MM.1S (cell line): ENCODE measurements around the gene SLC25A46.

ENCODE experiments used
- DNase-seq: peaks from one replicate; pipeline ENCODE4 v3.0.0-alpha.2; 2015
- H2AFZ ChIP-seq: fragments of 300-600 bp; sonication (generic); 2 replicates; pipeline ENCODE4 v1.6.0; 2016; ENCODE audit warnings: antibody characterized with exemption, low read length
- H3F3A ChIP-seq: fragments of 300-600 bp; sonication (generic); 2 replicates; pipeline ENCODE4 v1.6.1; 2016; ENCODE audit warnings: mild to moderate bottlenecking, antibody characterized with exemption, low read length, moderate library complexity, mixed read lengths; ENCODE audit not compliant: insufficient read depth
- H3K27ac ChIP-seq: fragments of 300-600 bp; sonication (generic); 2 replicates; pipeline ENCODE4 v1.5.1; 2016; ENCODE audit warnings: mild to moderate bottlenecking, low read length
- H3K27me3 ChIP-seq: fragments of 300-600 bp; sonication (generic); replicated peaks from 2 replicates; pipeline ENCODE4 v1.6.0; 2016; ENCODE audit warnings: low read length; ENCODE audit not compliant: insufficient read depth
- H3K36me3 ChIP-seq: fragments of 300-600 bp; sonication (generic); replicated peaks from 2 replicates; pipeline ENCODE4 v1.6.1; 2016; ENCODE audit warnings: mild to moderate bottlenecking, low read length, mixed read lengths; ENCODE audit not compliant: insufficient read depth
- H3K4me1 ChIP-seq: fragments of 300-600 bp; sonication (generic); 2 replicates; pipeline ENCODE4 v1.6.1; 2016; ENCODE audit warnings: low read length, mixed read lengths
- H3K4me2 ChIP-seq: fragments of 300-600 bp; sonication (generic); 2 replicates; pipeline ENCODE4 v1.6.0; 2016; ENCODE audit warnings: low read depth, low read length
- H3K4me3 ChIP-seq: fragments of 300-600 bp; sonication (generic); 2 replicates; pipeline ENCODE4 v1.5.1; 2016; ENCODE audit warnings: low read length, mixed read lengths
- H3K79me2 ChIP-seq: fragments of 300-600 bp; sonication (generic); 2 replicates; pipeline ENCODE4 v1.6.1; 2016; ENCODE audit warnings: mixed run types, low read length, mixed read lengths
- H3K9ac ChIP-seq: fragments of 300-600 bp; sonication (generic); 2 replicates; pipeline ENCODE4 v1.6.1; 2016; ENCODE audit warnings: low read length, mixed read lengths
- H3K9me2 ChIP-seq: fragments of 300-600 bp; sonication (generic); replicated peaks from 2 replicates; pipeline ENCODE4 v1.6.1; 2016; ENCODE audit warnings: mild to moderate bottlenecking, low read length, mixed read lengths; ENCODE audit not compliant: insufficient read depth
- H3K9me3 ChIP-seq: fragments of 300-600 bp; sonication (generic); replicated peaks from 2 replicates; pipeline ENCODE4 v1.6.1; 2016; ENCODE audit warnings: mild to moderate bottlenecking, low read length, mixed read lengths; ENCODE audit not compliant: insufficient read depth
- H4K20me1 ChIP-seq: fragments of 300-600 bp; sonication (generic); 2 replicates; pipeline ENCODE4 v1.6.1; 2016; ENCODE audit warnings: mild to moderate bottlenecking, low read length, moderate library complexity, mixed read lengths; ENCODE audit not compliant: insufficient read depth
- EZH2 ChIP-seq: fragments of 300-600 bp; sonication (generic); optimal IDR thresholded peaks from 2 replicates; pipeline ENCODE3; 2017; ENCODE audit warnings: low read depth, mild to moderate bottlenecking, antibody characterized with exemption, low read length, mixed read lengths
- EZH2phosphoT487 ChIP-seq: fragments of 300-600 bp; sonication (generic); IDR thresholded peaks from 2 replicates; pipeline ENCODE4 v1.6.1; 2018; ENCODE audit warnings: antibody characterized with exemption, low read length
- TF ChIP-seq, protein P1 (sequence below): fragments of 300-600 bp; sonication (generic); IDR thresholded peaks from 2 replicates; pipeline ENCODE4 v1.5.1; 2016; ENCODE audit warnings: antibody characterized with exemption, low read length, mixed read lengths

SLC25A46 gene

GRCh38 chr5:110716247-110717245 lies 22.3 kb upstream of the SLC25A46 start:
- TF ChIP-seq EZH2phosphoT487, result no peak
- TF ChIP-seq, protein P1, sequence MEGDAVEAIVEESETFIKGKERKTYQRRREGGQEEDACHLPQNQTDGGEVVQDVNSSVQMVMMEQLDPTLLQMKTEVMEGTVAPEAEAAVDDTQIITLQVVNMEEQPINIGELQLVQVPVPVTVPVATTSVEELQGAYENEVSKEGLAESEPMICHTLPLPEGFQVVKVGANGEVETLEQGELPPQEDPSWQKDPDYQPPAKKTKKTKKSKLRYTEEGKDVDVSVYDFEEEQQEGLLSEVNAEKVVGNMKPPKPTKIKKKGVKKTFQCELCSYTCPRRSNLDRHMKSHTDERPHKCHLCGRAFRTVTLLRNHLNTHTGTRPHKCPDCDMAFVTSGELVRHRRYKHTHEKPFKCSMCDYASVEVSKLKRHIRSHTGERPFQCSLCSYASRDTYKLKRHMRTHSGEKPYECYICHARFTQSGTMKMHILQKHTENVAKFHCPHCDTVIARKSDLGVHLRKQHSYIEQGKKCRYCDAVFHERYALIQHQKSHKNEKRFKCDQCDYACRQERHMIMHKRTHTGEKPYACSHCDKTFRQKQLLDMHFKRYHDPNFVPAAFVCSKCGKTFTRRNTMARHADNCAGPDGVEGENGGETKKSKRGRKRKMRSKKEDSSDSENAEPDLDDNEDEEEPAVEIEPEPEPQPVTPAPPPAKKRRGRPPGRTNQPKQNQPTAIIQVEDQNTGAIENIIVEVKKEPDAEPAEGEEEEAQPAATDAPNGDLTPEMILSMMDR, result no peak

GRCh38 chr5:110718311-110718710 lies 20.5 kb upstream of the SLC25A46 start:
- no peak for DNase-seq
- Histone ChIP-seq H3K27ac (no peak overlapping the region), H3K4me2 (no peak overlapping the region), H3F3A (peaks cover 3% of the 10 kb centered on the region; the same call in 1 of the 2 replicates), H3K9me3 (no peaks in the 10 kb centered on the region), H3K4me1 (peaks cover 4% of the 10 kb centered on the region; the same call in 1 of the 2 replicates), H3K9me2 (no peaks in the 10 kb centered on the region), H3K79me2 (no peaks in the 10 kb centered on the region), H2AFZ (no peak overlapping the region), H3K9ac (no peak overlapping the region), H3K27me3 (no peaks in the 10 kb centered on the region), H4K20me1 (no peaks in the 10 kb centered on the region; the same call in 1 of the 2 replicates), H3K4me3 (no peak overlapping the region), H3K36me3 (no peaks in the 10 kb centered on the region)
- TF ChIP-seq EZH2 (no peak), EZH2phosphoT487 (no peak)
- TF ChIP-seq, protein P1, result no peak

More at GRCh38 chr5:110716247-110717245, 22.3 kb upstream of the SLC25A46 start:
- Histone ChIP-seq H3K9me3 (no peaks in the 10 kb centered on the region), H3F3A (peaks cover 3% of the 10 kb centered on the region; the same call in 1 of the 2 replicates), H3K27ac (no peak overlapping the region), H3K27me3 (no peaks in the 10 kb centered on the region), H3K4me1 (peaks cover 4% of the 10 kb centered on the region; the same call in 1 of the 2 replicates), H3K79me2 (no peaks in the 10 kb centered on the region), H4K20me1 (no peaks in the 10 kb centered on the region; the same call in 1 of the 2 replicates), H3K4me3 (no peak overlapping the region), H3K4me2 (0 out of 2 replicates have a peak overlapping the region, but pooled peaks have one; percentile 11), H3K9ac (no peak overlapping the region), H3K36me3 (no peaks in the 10 kb centered on the region), H3K9me2 (no peaks in the 10 kb centered on the region), H2AFZ (peak overlapping the region; percentile 29)
- peak; percentile 65 for DNase-seq

DNA sequence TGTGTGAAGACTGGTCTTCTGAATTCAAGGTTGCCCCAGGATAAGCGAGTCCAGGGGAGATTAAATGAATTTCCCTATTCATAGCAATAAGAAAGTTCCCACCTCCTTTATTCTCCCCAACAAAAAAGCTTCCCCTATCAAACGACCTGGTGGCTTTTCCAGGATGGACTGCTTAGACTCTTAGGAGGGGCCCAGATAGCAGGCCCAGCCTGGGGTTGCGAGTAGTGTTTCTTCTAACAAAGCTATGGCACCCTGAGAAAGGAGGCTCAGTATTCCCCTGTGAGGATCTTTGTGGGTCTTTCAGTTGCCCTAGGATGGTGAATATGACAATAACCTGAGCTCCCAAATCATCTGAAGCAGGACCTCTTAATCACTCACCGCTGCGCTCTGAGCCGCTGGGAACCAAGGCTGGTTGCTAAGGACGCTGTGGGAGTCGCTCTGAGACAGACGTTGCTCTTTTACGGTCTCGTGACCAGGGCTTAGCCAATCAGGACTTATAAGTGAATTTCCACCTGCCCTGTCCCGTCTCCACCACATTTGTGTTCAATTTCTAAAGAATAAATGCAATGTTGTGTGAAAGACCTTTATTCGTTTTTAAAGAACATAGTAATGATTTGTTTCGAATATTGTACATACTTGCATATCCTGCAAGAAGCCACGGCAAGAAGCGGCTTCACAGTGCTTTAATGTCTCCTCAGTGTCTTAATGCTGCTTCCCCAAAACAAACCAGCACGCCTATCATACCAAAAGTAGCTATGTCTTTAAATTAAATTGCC lies 12.4 kb upstream of the SLC25A46 start, which contains the start of gene TMEM232:
TMEM232 (minus strand) TSS at position 423 of the 776 bp plus-strand sequence. CDS start 59,319 bp downstream, outside the sequence.
- TF ChIP-seq EZH2 (no peak), EZH2phosphoT487 (no peak)
- TF ChIP-seq, protein P1, result no peak
- H3K79me2 ChIP-seq, result no peaks in the 10 kb centered on the region
- peak within 1 kb of the TSS; percentile 29; the same call in 1 of the 2 replicates for H3K9ac ChIP-seq
- no peaks in the 10 kb centered on the region for H3K9me2 ChIP-seq
- H3K9me3 ChIP-seq, result no peaks in the 10 kb centered on the region
- peak within 1 kb of the TSS; percentile 15; the same call in 1 of the 2 replicates for H3K27ac ChIP-seq
- H3K4me2 ChIP-seq, result peak within 1 kb of the TSS; percentile 60; the same call in 1 of the 2 replicates
- peak within 1 kb of the TSS; percentile 66 for H3K4me3 ChIP-seq
- no peaks in the 10 kb centered on the region for H3K36me3 ChIP-seq
- no peaks in the 10 kb centered on the region for H4K20me1 ChIP-seq
- H3K4me1 ChIP-seq, result no peaks in the 10 kb centered on the region
- H3K27me3 ChIP-seq, result no peaks in the 10 kb centered on the region
- peak within 1 kb of the TSS; percentile 89 for H2AFZ ChIP-seq
- no peaks in the 10 kb centered on the region; the same call in 1 of the 2 replicates for H3F3A ChIP-seq
- peak; percentile 90 for DNase-seq
